Spleen (tissue), 7 donors: ENCODE data around the gene RANBP3.

ENCODE experiments used
- POLR2A ChIP-seq, 3 donors: fragments of 450-650 bp; IDR thresholded peaks; one replicate each; pipeline ENCODE4 v1.5.1; 2017; ENCODE audit warnings: antibody characterized with exemption in 3 of 3, mild to moderate bottlenecking in 1 of 3
- POLR2AphosphoS5 ChIP-seq, 3 donors: sonication (generic); formaldehyde crosslinking; IDR thresholded peaks; one replicate each; pipeline ENCODE4 v1.5.1; 2017; ENCODE audit warnings: antibody characterized with exemption in 3 of 3
- TF ChIP-seq, protein P1 (sequence below), 11 experiments: fragments of 200-600 bp in 7 of 11; fragments of 450-650 bp in 4 of 11; sonication (generic) in 4 of 11; IDR thresholded peaks in 8 of 11; conservative IDR thresholded peaks in 3 of 11; 1 replicate in 7 of 11; 2 replicates in 4 of 11; pipeline versions ENCODE4 v1.4.0 to v1.8.0; 2016 to 2021; ENCODE audit warnings: antibody characterized with exemption in 11 of 11, inconsistent platforms in 4 of 11, mild to moderate bottlenecking in 1 of 11
- donor health status: DM: no; HTN: no; CAD: no; lungs with moderate emphysema.
- donor health status: DM: no; HTN: no; CAD: no.
- donor health status: DM: no; HTN: no; CAD: no.

DNA sequence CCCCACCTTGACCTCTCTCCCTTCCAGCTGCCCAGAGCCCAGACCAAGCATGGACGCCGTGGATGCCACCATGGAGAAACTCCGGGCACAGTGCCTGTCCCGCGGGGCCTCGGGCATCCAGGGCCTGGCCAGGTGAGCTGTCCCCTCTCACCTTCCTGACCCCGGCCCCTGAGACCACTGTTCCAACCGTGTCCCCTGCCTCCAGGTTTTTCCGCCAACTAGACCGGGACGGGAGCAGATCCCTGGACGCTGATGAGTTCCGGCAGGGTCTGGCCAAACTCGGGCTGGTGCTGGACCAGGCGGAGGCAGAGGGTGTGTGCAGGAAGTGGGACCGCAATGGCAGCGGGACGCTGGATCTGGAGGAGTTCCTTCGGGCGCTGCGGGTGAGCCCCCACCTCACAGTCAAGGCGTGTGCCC, 63.6 kb downstream of the RANBP3 start:
- no peak for TF ChIP-seq POLR2A (IDR thresholded peaks at IDR 0.05)
- TF ChIP-seq, protein P1, sequence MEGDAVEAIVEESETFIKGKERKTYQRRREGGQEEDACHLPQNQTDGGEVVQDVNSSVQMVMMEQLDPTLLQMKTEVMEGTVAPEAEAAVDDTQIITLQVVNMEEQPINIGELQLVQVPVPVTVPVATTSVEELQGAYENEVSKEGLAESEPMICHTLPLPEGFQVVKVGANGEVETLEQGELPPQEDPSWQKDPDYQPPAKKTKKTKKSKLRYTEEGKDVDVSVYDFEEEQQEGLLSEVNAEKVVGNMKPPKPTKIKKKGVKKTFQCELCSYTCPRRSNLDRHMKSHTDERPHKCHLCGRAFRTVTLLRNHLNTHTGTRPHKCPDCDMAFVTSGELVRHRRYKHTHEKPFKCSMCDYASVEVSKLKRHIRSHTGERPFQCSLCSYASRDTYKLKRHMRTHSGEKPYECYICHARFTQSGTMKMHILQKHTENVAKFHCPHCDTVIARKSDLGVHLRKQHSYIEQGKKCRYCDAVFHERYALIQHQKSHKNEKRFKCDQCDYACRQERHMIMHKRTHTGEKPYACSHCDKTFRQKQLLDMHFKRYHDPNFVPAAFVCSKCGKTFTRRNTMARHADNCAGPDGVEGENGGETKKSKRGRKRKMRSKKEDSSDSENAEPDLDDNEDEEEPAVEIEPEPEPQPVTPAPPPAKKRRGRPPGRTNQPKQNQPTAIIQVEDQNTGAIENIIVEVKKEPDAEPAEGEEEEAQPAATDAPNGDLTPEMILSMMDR (IDR thresholded peaks at IDR 0.05 in 8 of 11, conservative IDR thresholded peaks at IDR 0.05 in 3 of 11): no peak
- TF ChIP-seq POLR2AphosphoS5 (IDR thresholded peaks at IDR 0.05): peak in 2 of 3 donors; percentile 24 to 45
